SKM-1 (cell line): ENCODE data around the gene TMEM170A.
"Not testable (repeated sequence)": the region's sequence is repeated elsewhere in the genome, so short reads cannot be mapped to it uniquely, and the experiment has no call there.

ENCODE experiments used
- DNase-seq: peaks from one replicate; lab custom pipeline; 2025; ENCODE audit not compliant: unreplicated experiment; lab: John Stamatoyannopoulos, UW

Gene TMEM170A

GRCh38 chr16:75456971-75457370, 7.5 kb downstream of the TMEM170A start:
- no peak for DNase-seq

GRCh38 chr16:75456486-75456885, 8.0 kb downstream of the TMEM170A start:
- not testable (repeated sequence) for DNase-seq

- no peak for DNase-seq
Measured at GRCh38 chr16:75455677-75456076, 8.8 kb downstream of the TMEM170A start.

GRCh38 chr16:75452464-75453190, 11.9 kb downstream of the TMEM170A start:
- DNase-seq = no peak

- no peak for DNase-seq
Measured at GRCh38 chr16:75446416-75446815, 18.1 kb downstream of the TMEM170A start.

- no peak for DNase-seq
Measured at GRCh38 chr16:75445298-75445697, 19.2 kb downstream of the TMEM170A start.

- DNase-seq = no peak
Measured at GRCh38 chr16:75443298-75443697, 21.2 kb downstream of the TMEM170A start.

GRCh38 chr16:75433732-75434413, 30.6 kb downstream of the TMEM170A start:
- DNase-seq = peak; percentile 84

- DNase-seq = peak; percentile 85
Measured at GRCh38 chr16:75432828-75433731, 31.4 kb downstream of the TMEM170A start, which contains the start of gene CFDP1. TSS of gene CFDP1 (minus strand) at chr16:75433503. CDS start at chr16:75433352, 151 bp downstream.

GRCh38 chr16:75429621-75430403, 34.7 kb downstream of the TMEM170A start:
- no peak for DNase-seq

- not testable (repeated sequence) for DNase-seq
Measured at GRCh38 chr16:75426524-75426923, 38.0 kb downstream of the TMEM170A start.

GRCh38 chr16:75424105-75424762, 40.3 kb downstream of the TMEM170A start:
- DNase-seq = not testable (repeated sequence)

- DNase-seq = no peak
Measured at GRCh38 chr16:75423723-75424104, 40.8 kb downstream of the TMEM170A start.

GRCh38 chr16:75421820-75422126, 42.7 kb downstream of the TMEM170A start:
- no peak for DNase-seq

- DNase-seq = peak; percentile 21
Measured at GRCh38 chr16:75420987-75421819, 43.3 kb downstream of the TMEM170A start.

GRCh38 chr16:75416904-75417565, 47.5 kb downstream of the TMEM170A start:
- no peak for DNase-seq

- DNase-seq = no peak
Measured at GRCh38 chr16:75415169-75415905, 49.2 kb downstream of the TMEM170A start.

GRCh38 chr16:75413951-75414350, 50.5 kb downstream of the TMEM170A start:
- DNase-seq = no peak
